Activated CD8-positive, alpha-beta T cell treated with anti-CD3 and anti-CD28 coated beads for 36 hours (primary cell): ENCODE measurements around the gene YJU2. TPM values are rescaled to one million over a fixed set of nuclear protein-coding genes. Genes with fewer than 3 reads are reported as not detected.

Source experiments
- ATAC-seq: fragments of 200-7000 bp; cut with Tn5 transposase; one replicate; pipeline ENCODE4 v1.10.0; 2021; ENCODE audit warnings: mild to moderate bottlenecking, moderate library complexity
- CTCF ChIA-PET: fragments of 350-600 bp; sonication (Branson Sonifier 250); formaldehyde crosslinking; loops from one replicate; lab custom pipeline; 2021; ENCODE audit warnings: antibody characterized with exemption; lab: Charles Lee
- POLR2A ChIA-PET: fragments of 350-600 bp; sonication (Branson Sonifier 250); formaldehyde crosslinking; loops from one replicate; lab custom pipeline; 2021; ENCODE audit warnings: antibody characterized with exemption; lab: Charles Lee
- DNase-seq: peaks from one replicate; pipeline ENCODE4 v3.0.0-alpha.2; 2020
- H3K27ac Mint-ChIP-seq: one replicate; pipeline ENCODE4 v1.8.0; 2021; ENCODE audit warnings: mild to moderate bottlenecking, mixed read lengths
- H3K27me3 Mint-ChIP-seq: one replicate; pipeline ENCODE4 v1.8.0; 2021; ENCODE audit warnings: mixed read lengths
- H3K36me3 Mint-ChIP-seq: one replicate; pipeline ENCODE4 v1.8.0; 2021; ENCODE audit warnings: low read depth, mixed read lengths
- H3K4me1 Mint-ChIP-seq: one replicate; pipeline ENCODE4 v1.8.0; 2021; ENCODE audit warnings: low read depth, mixed read lengths
- H3K4me3 Mint-ChIP-seq: one replicate; pipeline ENCODE4 v1.8.0; 2021; ENCODE audit warnings: mild to moderate bottlenecking, moderate library complexity, mixed read lengths
- H3K9me3 Mint-ChIP-seq: one replicate; pipeline ENCODE4 v1.8.0; 2021; ENCODE audit warnings: mixed read lengths
- intact Hi-C: fragments of 100-400 bp; cut with micrococcal nuclease; formaldehyde crosslinking; loops from one replicate; pipeline ENCODE4 v1.10.0; 2022
- total RNA-seq, 2 experiments: library from RNA; stranded (reverse); gene quantifications; one replicate each; pipeline ENCODE4 v1.2.3, GENCODE V29; 2021
- TF ChIP-seq, protein P1 (sequence below): fragments of 200-600 bp; IDR thresholded peaks from one replicate; pipeline ENCODE4 v1.8.0; 2022; ENCODE audit warnings: antibody characterized with exemption, mild to moderate bottlenecking

The YJU2 gene
- total RNA-seq, 2 experiments from 2014 or later: 25.5 to 25.8 TPM

- POLR2A ChIA-PET: interaction anchor here (0.7 to 1.0 kb wide), 4 partner anchors 21 to 356 kb away, joined by 3 read pairs; no protein-coding TSS in a partner anchor
These were observed 51.3 kb downstream of the YJU2 start for GRCh38 chr19:4297901-4298809.

GRCh38 chr19:4298810-4299550, 52.1 kb downstream of the YJU2 start:
- H3K4me3 Mint-ChIP-seq: no peak overlapping the region
- CTCF ChIA-PET: interaction anchor here (0.9 to 5.3 kb wide), 2 partner anchors 31 to 54 kb away, joined by 5 to 24 read pairs; no protein-coding TSS in a partner anchor
- no peak for DNase-seq
- POLR2A ChIA-PET: interaction anchor here (0.7 to 1.0 kb wide), 4 partner anchors 20 to 357 kb away, joined by 3 read pairs; no protein-coding TSS in a partner anchor
- no peaks in the 10 kb centered on the region for H3K9me3 Mint-ChIP-seq
- no peaks in the 10 kb centered on the region for H3K36me3 Mint-ChIP-seq
- peaks cover 35% of the 10 kb centered on the region for H3K4me1 Mint-ChIP-seq
- TF ChIP-seq, protein P1, sequence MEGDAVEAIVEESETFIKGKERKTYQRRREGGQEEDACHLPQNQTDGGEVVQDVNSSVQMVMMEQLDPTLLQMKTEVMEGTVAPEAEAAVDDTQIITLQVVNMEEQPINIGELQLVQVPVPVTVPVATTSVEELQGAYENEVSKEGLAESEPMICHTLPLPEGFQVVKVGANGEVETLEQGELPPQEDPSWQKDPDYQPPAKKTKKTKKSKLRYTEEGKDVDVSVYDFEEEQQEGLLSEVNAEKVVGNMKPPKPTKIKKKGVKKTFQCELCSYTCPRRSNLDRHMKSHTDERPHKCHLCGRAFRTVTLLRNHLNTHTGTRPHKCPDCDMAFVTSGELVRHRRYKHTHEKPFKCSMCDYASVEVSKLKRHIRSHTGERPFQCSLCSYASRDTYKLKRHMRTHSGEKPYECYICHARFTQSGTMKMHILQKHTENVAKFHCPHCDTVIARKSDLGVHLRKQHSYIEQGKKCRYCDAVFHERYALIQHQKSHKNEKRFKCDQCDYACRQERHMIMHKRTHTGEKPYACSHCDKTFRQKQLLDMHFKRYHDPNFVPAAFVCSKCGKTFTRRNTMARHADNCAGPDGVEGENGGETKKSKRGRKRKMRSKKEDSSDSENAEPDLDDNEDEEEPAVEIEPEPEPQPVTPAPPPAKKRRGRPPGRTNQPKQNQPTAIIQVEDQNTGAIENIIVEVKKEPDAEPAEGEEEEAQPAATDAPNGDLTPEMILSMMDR: no peak
- ATAC-seq: peak; percentile 6
- peak overlapping the region; percentile 55 for H3K27ac Mint-ChIP-seq
- intact Hi-C loops: no loop called here
- no peaks in the 10 kb centered on the region for H3K27me3 Mint-ChIP-seq

More at GRCh38 chr19:4297901-4298809, 51.3 kb downstream of the YJU2 start:
- H3K4me1 Mint-ChIP-seq: peaks cover 31% of the 10 kb centered on the region
- no peaks in the 10 kb centered on the region for H3K27me3 Mint-ChIP-seq
- H3K27ac Mint-ChIP-seq: peak overlapping the region; percentile 55
- no peaks in the 10 kb centered on the region for H3K9me3 Mint-ChIP-seq
- TF ChIP-seq, protein P1: no peak
- ATAC-seq: peak; percentile 81
- CTCF ChIA-PET: interaction anchor here (0.9 to 5.3 kb wide), 2 partner anchors 31 to 54 kb away, joined by 5 to 24 read pairs; no protein-coding TSS in a partner anchor
- no peaks in the 10 kb centered on the region for H3K36me3 Mint-ChIP-seq
- peak; percentile 79 for DNase-seq
- H3K4me3 Mint-ChIP-seq: no peak overlapping the region
- intact Hi-C loops: no loop called here

DNA sequence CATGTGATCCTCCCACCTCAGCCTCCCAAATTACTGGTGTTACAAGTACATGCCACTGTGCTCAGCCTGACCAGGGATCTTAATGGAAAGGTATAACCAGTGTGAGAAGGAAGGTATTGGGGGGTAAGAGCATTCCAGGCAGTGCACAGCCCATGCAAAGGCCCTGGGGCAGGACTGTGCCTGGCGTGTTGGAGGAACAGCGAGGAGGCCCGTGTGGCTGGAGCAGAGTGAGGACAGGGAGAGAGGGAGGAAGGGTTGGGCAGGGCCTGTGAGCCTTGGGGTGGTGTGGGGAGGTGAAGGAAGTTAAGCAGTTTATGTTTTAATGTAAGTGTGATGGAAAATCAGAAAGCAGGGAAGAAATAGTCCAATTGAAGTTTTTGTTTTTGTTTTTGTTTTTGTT, 53.7 kb downstream of the YJU2 start:
- DNase-seq (no peak), ATAC-seq (no peak)
- TF ChIP-seq, protein P1: no peak
- Mint-ChIP-seq H3K27ac (peak overlapping the region; percentile 57), H3K36me3 (no peaks in the 10 kb centered on the region), H3K9me3 (no peaks in the 10 kb centered on the region), H3K27me3 (no peaks in the 10 kb centered on the region), H3K4me3 (peak overlapping the region; percentile 27), H3K4me1 (peaks cover 39% of the 10 kb centered on the region)
- intact Hi-C loops: no loop called here
- CTCF ChIA-PET: interaction anchor here (5.3 kb wide), 1 partner anchor 33 kb away, joined by 24 read pairs; no protein-coding TSS in a partner anchor
- POLR2A ChIA-PET: interaction anchor here (1.2 kb wide), 1 partner anchor 29 kb away, joined by 3 read pairs; no protein-coding TSS in a partner anchor

DNA sequence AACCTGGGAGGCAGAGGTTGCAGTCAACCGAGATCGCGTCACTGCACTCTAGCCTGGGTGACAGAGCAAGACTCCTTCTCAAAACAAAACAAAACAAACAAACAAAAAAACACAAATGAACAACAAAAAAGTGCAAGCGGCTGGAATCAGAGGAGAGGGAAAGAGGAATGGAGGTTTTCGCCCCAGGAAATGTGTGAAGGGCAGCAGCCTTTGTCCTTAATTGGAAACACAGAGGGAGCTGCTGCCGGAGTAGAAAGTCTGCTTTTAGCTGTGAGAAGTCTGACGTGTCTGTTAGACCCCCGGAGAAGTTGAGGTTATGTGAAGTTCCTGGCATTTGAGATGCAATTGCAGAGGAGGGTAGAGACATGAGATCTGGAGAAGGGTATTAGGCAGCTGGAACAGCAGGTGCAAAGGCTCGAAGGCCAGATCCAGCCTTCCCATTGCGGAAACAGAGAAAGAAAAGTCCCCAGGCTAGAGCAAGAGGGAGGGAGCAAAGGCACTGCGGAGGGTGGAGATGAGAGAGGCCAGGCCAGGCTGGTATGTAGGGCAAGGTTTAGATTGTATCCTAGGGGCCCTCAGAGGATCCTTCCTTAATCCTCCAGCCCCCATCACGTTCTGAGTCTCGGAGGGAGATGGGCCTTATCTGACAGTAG, 54.8 kb downstream of the YJU2 start:
- DNase-seq (peak; percentile 29), ATAC-seq (peak; percentile 11)
- intact Hi-C loops: no loop called here
- H3K9me3 Mint-ChIP-seq: no peaks in the 10 kb centered on the region
- H3K27me3 Mint-ChIP-seq: no peaks in the 10 kb centered on the region
- peaks cover 36% of the 10 kb centered on the region for H3K4me1 Mint-ChIP-seq
- TF ChIP-seq, protein P1: no peak
- ChIA-PET POLR2A (interaction anchor here (1.2 to 2.4 kb wide), 2 partner anchors 42 to 82 kb away, joined by 3 to 11 read pairs; partner anchors contain the start of gene MPND), CTCF (interaction anchor here (0.5 to 2.0 kb wide), 5 partner anchors 11 to 55 kb away, joined by 3 to 5 read pairs (median 4); partner anchors contain the start of gene YJU2)
- peak overlapping the region; percentile 83 for H3K4me3 Mint-ChIP-seq
- H3K36me3 Mint-ChIP-seq: peaks cover 3% of the 10 kb centered on the region
- H3K27ac Mint-ChIP-seq: peak overlapping the region; percentile 89
